Measurements from ENCODE around the gene PRAMEF11. TPM values are rescaled to one million over a fixed set of nuclear protein-coding genes. Genes with fewer than 3 reads are reported as not detected.
"Not testable (repeated sequence)": the region's sequence is repeated elsewhere in the genome, so short reads cannot be mapped to it uniquely, and the experiment has no call there.

PRAMEF11 gene
- total RNA-seq, 1 donor from 2014 or later = not detected

GRCh38 chr1:12810691-12811408 lies 20.4 kb downstream of the PRAMEF11 start:
- TF ChIP-seq, protein P1, sequence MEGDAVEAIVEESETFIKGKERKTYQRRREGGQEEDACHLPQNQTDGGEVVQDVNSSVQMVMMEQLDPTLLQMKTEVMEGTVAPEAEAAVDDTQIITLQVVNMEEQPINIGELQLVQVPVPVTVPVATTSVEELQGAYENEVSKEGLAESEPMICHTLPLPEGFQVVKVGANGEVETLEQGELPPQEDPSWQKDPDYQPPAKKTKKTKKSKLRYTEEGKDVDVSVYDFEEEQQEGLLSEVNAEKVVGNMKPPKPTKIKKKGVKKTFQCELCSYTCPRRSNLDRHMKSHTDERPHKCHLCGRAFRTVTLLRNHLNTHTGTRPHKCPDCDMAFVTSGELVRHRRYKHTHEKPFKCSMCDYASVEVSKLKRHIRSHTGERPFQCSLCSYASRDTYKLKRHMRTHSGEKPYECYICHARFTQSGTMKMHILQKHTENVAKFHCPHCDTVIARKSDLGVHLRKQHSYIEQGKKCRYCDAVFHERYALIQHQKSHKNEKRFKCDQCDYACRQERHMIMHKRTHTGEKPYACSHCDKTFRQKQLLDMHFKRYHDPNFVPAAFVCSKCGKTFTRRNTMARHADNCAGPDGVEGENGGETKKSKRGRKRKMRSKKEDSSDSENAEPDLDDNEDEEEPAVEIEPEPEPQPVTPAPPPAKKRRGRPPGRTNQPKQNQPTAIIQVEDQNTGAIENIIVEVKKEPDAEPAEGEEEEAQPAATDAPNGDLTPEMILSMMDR (conservative IDR thresholded peaks at IDR 0.05) = no peak
- Mint-ChIP-seq H3K4me3 (no peak overlapping the region), H3K27me3 (peaks cover 10% of the 10 kb centered on the region), H3K36me3 (no peaks in the 10 kb centered on the region), H3K4me1 (ENCODE audit: unreplicated experiment) (no peaks in the 10 kb centered on the region), H3K9me3 (no peaks in the 10 kb centered on the region), H3K27ac (no peak overlapping the region)
- no peak for DNase-seq (ENCODE audit: extremely low spot score, unreplicated experiment)

DNA sequence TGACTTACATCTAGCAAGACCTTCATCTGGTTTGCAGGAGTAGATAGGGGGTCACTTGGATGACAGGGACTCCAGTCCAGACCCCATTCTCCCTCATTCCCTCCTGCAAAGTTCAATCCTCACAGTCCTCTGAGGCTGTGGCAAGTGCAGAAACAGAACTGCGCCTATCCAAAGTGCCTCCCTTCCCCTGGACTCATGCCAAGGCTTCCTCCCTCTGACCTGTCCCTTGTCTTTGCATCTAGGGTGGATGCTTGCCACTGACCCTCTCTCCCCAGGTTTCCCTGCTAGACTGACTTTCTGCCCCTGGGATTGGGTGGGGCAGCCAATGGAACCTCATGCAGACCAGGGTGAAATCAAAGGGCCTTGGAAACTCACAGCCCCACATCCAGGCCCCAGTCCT lies 21.3 kb downstream of the PRAMEF11 start:
- TF ChIP-seq, protein P1 (conservative IDR thresholded peaks at IDR 0.05) = no peak
- no peaks in the 10 kb centered on the region for H3K36me3 Mint-ChIP-seq

DNA sequence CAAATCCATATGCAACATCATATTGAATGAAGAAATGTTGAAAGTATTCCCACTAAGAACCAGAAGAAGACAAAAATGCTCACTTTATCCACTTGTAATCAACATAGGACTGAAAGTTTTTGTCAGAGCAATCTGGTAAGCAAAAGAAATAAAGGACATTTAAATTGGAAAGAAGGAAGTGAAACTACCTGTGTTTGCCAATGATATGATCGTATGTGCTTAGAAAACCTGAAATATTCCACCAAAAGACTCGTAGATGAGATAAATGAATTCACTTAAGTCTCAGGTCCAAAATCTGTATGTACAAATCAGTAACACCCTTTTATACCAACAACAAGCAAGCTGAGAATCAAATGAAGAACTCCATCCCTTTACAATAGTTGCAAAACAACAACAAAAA lies 31.5 kb downstream of the PRAMEF11 start:
- peaks cover 1% of the 10 kb centered on the region for H3K9me3 Mint-ChIP-seq
- DNase-seq (ENCODE audit: extremely low spot score, unreplicated experiment) = no peak

More for the DNA sequence above, 21.3 kb downstream of the PRAMEF11 start:
- Mint-ChIP-seq H3K27me3 (peaks cover 10% of the 10 kb centered on the region), H3K4me3 (no peak overlapping the region), H3K27ac (no peak overlapping the region), H3K9me3 (peaks cover 2% of the 10 kb centered on the region), H3K4me1 (ENCODE audit: unreplicated experiment) (no peaks in the 10 kb centered on the region)
- no peak for DNase-seq (ENCODE audit: extremely low spot score, unreplicated experiment)

GRCh38 chr1:12798911-12799310 lies 32.3 kb downstream of the PRAMEF11 start:
- Mint-ChIP-seq H3K9me3 (no peaks in the 10 kb centered on the region), H3K4me3 (no peak overlapping the region), H3K27me3 (peaks cover 9% of the 10 kb centered on the region), H3K36me3 (no peaks in the 10 kb centered on the region), H3K27ac (no peak overlapping the region), H3K4me1 (ENCODE audit: unreplicated experiment) (no peaks in the 10 kb centered on the region)
- TF ChIP-seq, protein P1 (conservative IDR thresholded peaks at IDR 0.05) = no peak
- DNase-seq (ENCODE audit: extremely low spot score, unreplicated experiment) = no peak

More for the DNA sequence above, 31.5 kb downstream of the PRAMEF11 start:
- Mint-ChIP-seq H3K4me3 (no peak overlapping the region), H3K4me1 (ENCODE audit: unreplicated experiment) (no peaks in the 10 kb centered on the region), H3K27me3 (peaks cover 11% of the 10 kb centered on the region), H3K36me3 (no peaks in the 10 kb centered on the region), H3K27ac (no peak overlapping the region)
- TF ChIP-seq, protein P1 (conservative IDR thresholded peaks at IDR 0.05) = no peak

DNA sequence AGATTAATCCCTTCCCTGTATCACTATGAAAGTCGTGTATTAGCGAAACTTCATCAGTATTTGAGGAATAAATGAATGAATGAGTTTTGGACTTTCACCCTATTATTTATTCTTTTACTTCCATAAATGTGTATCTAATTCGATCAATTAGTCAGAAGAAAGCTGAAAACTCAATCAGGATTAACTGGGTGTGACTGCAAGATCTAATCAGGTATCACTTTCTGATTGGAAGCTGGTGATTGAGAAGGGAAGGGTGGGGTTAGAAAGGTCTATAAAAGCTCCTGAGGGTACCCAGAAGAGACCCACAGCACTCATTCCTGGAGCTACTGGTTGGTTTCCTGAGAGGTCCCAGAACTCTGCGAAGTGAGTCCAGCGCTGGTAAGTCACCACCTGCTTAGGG lies 40.1 kb downstream of the PRAMEF11 start, which contains the start of gene PRAMEF1:
PRAMEF1 (plus strand) TSS at position 301 of the 400 bp plus-strand sequence. CDS start 1,831 bp downstream, outside the sequence.
- not testable (repeated sequence) for H3K4me3 Mint-ChIP-seq; H3K27me3 Mint-ChIP-seq; H3K9me3 Mint-ChIP-seq; DNase-seq (ENCODE audit: extremely low spot score, unreplicated experiment); H3K27ac Mint-ChIP-seq; H3K4me1 Mint-ChIP-seq (ENCODE audit: unreplicated experiment); H3K36me3 Mint-ChIP-seq

- not testable (repeated sequence) for H3K36me3 Mint-ChIP-seq; H3K27me3 Mint-ChIP-seq; DNase-seq (ENCODE audit: extremely low spot score, unreplicated experiment); H3K4me3 Mint-ChIP-seq; H3K27ac Mint-ChIP-seq; H3K4me1 Mint-ChIP-seq (ENCODE audit: unreplicated experiment); H3K9me3 Mint-ChIP-seq
These were observed 46.5 kb downstream of the PRAMEF11 start for GRCh38 chr1:12784729-12785128.

Measured in type B pancreatic cell (in vitro differentiated cells).